HT-29 (cell line): ENCODE results near the gene CBLN1. TPM values are rescaled to one million over a fixed set of nuclear protein-coding genes. Genes with fewer than 3 reads are reported as not detected.

Experiments
- total RNA-seq: library from RNA; depleted of rRNA; stranded (reverse); fragments of >200 nt; shearing (Covaris generic); gene quantifications from 2 replicates; pipeline ENCODE4 v1.2.3, GENCODE V29; 2014; rRNA removed

CBLN1 gene
- total RNA-seq, 1 experiment from 2014 or later: 2.5 TPM

Other genes starting within 250 kb of the CBLN1 start
- not detected in 2 replicates for gene C16orf78, start 92.0 kb upstream of the CBLN1 start, total RNA-seq